ENCODE results near the gene CACNA1F.

- TF ChIP-seq CTCF (conservative IDR thresholded peaks at IDR 0.05; ENCODE audit: low read length), result no peak
- no peak for TF ChIP-seq EZH2phosphoT487 (IDR thresholded peaks at IDR 0.05; ENCODE audit: borderline replicate concordance)
Measured at GRCh38 chrX:49249071-49249470, 15.9 kb upstream of the CACNA1F start.
